Measurements from ENCODE around the gene APIP.

- TF ChIP-seq GLIS1 (tag by site-specific recombination; IDR thresholded peaks at IDR 0.05) (no peak), ZNF404 (tag by site-specific recombination; IDR thresholded peaks at IDR 0.05) (no peak), ZNF585B (tag by site-specific recombination; IDR thresholded peaks at IDR 0.05) (no peak), CTCF (tag by site-specific recombination; IDR thresholded peaks at IDR 0.05) (no peak), ZNF223 (tag by site-specific recombination; IDR thresholded peaks at IDR 0.05) (no peak), ZNF610 (tag by site-specific recombination; IDR thresholded peaks at IDR 0.05; ENCODE audit: borderline replicate concordance) (no peak), PATZ1 (tag by site-specific recombination; IDR thresholded peaks at IDR 0.05) (no peak)
Observed at GRCh38 chr11:34890089-34890488, 26.1 kb downstream of the APIP start.
